ENCODE results near the gene TSPEAR.
"Not testable (repeated sequence)": the region's sequence is repeated elsewhere in the genome, so short reads cannot be mapped to it uniquely, and the experiment has no call there.

TSPEAR gene

DNA sequence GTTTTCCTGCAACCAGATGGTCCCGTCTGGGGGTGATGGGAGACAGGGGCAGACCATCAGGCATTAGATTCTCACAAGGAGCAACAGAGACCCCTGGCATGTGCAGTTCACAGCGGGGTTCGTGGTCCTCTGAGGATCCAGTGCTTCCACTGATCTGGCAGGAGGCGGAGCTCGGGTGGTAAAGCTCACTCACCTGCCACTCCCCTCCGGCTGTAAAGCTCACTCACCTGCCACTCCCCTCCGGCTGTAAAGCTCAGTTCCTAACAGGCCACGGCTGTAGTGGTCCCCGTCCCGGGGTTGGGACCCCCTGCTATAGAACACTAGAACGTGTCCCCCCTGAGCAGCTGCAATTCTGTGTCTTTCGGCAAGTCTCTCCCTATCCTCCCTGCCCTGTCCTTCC lies 9.8 kb downstream of the TSPEAR start:
- DNase-seq: no peak

DNA sequence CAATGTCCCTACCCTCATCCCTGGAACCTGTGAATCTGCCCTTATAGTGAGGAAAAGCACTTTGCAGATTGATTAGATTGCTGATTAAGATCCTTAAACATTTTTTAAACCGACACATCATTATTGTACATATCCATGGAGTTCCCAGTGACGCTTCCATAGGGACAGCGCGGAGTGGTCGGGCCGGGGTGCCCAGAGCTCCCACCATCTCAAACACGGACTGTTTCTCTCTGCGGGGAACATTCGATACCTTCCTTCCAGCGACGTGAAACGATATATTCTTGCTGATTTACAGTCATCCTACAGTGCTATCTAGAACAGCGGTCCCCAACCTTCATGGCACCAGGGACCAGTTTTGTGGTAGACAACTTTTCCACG lies 10.4 kb downstream of the TSPEAR start:
- DNase-seq: no peak

DNA sequence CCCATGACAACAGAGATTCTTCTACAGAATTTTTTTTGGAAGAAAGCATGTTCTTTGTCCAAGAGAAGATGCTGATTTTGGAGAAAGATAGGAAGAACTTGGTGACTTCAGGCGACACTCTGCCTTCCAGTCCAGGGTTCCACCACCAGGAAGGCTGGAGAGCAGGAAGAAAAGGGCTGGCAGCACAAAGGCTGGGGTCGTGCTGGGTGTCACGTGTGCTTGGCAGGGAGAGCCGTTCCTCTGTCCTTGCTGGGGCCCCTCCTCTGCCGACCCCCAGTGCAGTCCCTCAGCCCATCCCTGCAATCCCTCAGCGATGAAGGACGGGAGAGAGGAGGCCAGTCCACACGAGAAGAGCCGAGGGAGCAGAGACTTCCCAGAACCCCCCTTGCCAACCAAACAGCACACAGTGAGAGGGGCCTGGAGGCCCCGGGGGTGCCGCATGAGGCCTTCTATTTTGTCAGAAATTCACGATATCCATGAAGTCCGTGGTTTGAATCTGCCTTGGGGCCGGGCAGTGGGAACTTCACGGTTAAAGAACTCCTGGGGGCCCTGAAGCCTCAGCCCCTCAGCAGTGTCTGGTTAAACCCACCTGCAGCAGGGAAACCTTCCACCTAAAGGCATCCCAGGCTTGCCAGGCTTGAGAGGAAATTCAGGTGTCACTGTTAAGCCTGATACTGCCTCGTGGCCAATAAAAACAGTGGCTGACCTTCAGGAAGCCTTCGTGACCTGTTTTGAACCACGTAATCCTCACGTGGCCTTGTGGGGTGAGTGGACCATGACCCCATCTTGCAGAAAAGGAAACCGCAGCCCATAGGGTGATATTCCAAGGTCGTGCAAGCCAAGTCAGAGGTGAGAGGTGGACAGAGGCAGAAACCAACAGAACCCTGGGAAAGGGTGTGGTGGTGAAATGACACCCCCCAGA lies 11.0 kb downstream of the TSPEAR start:
- DNase-seq: no peak

DNA sequence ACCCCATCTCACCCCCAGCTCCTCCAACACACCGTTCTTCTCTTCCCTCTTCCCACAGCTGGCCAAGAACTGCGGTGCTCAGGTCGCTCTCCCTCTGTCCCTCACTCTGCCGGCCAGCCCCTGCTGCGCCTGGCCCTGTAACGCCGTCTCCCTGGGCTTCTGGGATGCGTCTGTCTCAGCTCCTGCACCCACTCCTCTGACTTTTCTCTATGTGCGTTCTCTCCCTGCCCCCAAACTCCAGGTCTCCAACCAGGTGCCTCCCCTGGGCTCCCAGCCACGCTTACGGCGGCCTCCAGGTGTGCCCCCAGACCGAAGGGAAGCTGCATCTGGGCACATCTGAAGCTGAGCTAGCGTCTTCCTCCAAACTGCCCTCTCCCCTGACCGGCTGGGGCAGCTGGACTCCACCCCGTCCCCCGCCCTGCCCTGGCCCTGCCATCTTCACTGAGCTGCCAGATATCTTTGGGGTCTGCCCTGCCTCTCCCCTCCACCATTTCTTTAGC lies 11.8 kb downstream of the TSPEAR start:
- no peak for DNase-seq

DNA sequence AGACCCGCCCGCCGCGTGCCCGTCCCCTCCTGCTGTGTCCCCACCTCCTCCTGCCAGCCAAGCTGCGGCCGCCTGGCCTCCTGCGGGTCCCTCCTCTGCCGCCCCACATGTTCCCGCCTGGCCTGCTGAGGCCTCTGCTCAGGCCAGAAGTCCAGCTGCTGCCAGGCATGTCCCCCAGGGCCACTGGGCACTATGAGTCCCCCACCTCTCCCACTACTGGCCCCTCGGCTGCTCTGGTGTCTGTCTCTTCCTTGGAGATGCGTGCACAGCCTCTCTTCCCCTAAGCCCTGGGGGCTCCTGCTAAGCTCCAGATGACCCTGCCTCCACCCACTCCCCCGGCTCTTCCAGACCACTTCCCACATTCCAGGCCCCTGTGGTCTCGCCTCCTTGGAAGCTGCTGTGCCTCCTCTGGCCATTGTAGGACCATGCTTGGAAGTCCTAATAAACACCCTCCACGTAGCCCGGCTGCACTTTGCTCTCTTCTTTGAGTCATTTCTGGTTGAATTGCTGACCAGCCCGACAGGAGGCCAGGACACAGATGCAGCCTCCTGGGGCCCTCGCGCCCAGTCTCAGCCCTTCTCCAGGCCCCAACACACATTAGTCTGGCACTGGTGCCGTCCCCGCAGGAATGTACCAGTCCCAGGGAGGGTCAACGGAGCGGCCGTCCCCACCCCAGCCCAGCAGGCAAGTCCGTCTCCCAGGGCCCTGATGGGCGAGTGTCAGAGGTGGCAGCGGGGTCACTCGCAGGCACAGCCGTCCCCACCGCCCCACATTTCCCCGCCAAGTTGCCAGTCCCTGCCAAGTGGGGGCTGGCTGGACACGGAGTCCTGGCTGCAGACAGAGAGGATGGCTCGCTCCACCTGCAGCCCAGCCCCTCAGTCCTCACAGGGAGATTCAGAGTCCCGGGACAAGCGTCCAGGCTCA lies 13.3 kb downstream of the TSPEAR start:
- DNase-seq: peak; percentile 69

DNA sequence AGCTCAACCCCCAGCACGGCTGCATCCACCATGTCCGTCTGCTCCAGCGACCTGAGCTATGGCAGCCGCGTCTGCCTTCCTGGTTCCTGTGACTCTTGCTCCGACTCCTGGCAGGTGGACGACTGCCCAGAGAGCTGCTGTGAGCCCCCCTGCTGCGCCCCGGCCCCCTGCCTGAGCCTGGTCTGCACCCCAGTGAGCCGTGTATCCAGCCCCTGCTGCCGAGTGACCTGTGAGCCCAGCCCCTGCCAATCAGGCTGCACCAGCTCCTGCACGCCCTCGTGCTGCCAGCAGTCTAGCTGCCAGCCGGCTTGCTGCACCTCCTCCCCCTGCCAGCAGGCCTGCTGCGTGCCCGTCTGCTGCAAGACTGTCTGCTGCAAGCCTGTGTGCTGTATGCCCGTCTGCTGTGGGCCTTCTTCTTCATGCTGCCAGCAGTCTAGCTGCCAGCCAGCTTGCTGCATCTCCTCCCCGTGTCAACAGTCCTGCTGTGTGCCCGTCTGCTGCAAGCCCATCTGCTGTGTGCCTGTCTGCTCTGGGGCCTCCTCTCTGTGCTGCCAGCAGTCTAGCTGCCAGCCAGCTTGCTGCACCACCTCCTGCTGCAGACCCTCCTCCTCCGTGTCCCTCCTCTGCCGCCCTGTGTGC lies 14.1 kb downstream of the TSPEAR start, which contains the start of gene KRTAP10-12:
TSS of gene KRTAP10-12 (plus strand) at position 1 of the 639 bp plus-strand sequence. CDS start at position 31, 30 bp downstream.
- not testable (repeated sequence) for DNase-seq

DNA sequence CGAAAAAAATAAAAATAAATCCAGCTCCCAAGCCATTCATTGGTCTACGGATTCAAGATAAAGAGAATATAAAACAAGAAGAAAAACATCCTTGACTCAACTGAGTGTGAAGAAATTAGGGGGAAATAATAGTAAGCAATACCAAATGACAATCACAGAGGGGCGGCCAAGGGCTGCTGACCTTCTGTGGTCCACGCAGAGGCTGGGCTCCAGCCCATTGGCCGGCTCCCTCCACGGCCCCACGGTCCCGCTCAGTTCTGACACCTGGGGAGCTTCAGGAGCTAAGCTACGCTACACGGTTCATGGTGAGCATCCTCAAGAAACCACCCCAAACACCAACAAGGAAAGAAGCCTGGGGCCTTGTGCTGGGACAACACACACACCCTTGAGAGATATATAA lies 14.8 kb downstream of the TSPEAR start:
- no peak for DNase-seq

DNA sequence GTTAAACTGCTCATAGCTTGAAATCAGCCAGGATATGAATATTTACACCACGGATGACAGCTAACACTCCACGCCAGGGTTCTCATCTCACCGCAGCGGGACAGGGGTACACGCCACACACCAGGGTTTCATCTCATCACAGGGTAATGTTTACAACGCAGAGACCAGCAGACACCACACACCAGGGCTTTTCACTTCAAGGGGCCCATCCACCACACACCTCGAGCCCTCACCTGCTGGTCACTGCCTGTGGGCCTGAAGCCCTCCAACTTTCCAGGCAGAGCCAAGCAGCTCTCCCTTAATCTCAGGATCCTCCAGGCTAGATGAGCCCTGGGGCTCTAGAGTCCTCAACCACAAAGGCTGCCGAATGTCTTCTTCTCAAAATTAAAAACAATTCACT lies 15.7 kb downstream of the TSPEAR start:
- DNase-seq: no peak

DNA sequence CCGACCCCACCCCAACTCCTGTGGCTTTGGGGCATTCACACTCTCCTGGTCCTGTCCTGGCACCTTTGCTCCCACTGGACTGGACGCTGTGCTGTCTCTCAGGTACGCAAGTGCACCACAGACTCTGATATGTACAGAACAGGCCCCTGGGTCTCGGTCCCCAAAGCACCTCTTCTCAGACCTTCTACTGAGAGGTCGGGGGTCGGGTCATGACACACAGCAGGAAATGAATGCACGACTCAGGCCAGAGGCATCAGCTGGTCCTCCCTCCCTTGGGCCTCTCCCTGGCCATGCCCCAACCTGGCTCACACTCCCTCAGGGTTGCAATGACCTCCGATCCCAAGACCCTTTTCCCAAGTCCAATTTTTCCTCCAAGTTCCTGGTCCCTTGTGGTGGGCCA lies 16.2 kb downstream of the TSPEAR start:
- no peak for DNase-seq

DNA sequence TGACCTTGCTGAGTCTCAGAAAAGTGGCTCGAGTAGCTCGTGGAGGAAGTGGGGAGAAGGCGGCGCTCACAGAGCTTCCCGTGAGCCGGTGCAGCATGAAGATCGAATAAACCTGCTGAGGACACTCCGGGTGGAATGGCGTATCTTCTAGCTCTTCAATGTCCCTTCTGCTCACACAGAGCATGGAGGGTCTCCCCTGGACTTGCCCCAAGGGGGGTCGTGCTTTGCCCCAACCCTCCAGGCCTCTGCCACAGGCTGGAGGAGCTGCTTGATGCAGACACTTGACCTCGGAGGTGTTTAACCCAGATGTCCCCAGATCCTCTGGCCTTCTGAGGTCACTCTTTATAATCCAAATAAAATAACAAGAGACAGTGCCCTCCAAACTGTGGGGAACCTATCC lies 16.6 kb downstream of the TSPEAR start:
- DNase-seq: no peak

DNA sequence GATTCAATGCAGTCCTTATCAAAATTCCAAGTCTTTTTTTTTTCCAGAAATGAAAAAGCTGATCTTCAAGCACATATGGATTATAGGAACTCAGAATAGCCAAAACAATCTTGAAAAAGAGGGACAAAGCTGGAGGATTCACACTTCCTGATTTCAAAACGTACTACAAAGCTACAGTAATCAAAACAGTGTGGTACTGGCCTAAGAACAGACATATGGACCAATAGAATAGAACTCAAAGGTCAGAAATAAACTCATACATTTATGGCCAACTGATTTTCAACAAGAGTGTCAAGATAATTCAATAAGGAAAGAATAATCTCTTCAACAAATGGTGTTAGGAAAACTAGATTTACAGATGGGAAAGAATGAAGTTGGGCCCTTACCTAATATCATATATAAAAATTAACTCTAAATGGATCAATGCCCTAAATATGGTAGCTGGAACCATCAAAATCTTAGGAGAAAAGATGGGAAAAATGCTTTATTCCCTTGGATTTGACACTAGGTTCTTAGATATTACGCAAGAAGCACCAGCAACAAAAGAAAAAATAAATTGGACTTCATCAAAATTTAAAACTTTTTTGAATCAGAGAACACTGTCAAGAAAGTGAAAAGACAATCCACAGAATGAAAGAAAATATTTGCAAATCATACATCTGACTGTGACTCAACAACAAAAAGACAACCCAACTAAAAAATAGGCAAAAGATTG lies 18.4 kb downstream of the TSPEAR start:
- no peak for DNase-seq

DNA sequence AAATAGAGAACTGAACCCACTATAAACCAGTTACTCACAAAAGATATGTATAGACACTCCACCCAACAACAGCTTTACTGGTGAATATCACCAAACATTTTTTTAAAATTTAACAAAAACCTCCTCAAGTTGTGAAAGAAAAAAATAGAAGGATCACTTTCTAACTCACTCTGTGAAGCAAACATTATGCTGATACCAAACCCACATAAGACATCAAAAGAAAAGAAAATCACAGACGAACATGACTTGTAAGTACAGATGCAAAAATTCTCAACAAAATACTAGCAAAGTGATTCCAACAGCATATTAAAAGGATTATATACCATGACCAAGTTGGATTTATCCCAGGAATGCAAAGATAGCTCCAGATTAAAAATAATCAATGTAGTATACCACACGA lies 19.7 kb downstream of the TSPEAR start:
- no peak for DNase-seq

DNA sequence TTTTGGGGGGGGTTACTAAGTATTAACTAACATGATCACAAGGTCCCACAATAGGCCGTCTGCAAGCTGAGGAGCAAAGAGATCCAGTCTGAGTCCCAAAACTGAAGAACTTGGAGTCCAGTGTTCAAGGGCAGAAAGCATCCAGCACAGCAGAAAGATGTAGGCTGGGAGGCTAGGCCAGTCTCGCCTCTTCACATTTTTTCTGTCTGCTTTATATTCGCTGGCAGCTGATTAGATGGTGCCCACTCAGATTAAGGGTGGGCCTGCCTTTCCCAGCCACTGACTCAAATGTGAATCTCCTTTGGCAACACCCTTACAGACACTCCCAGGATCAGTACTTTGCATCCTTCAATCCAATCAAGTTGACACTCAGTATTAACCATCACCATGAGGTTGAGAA lies 21.6 kb downstream of the TSPEAR start:
- DNase-seq: not testable (repeated sequence)

DNA sequence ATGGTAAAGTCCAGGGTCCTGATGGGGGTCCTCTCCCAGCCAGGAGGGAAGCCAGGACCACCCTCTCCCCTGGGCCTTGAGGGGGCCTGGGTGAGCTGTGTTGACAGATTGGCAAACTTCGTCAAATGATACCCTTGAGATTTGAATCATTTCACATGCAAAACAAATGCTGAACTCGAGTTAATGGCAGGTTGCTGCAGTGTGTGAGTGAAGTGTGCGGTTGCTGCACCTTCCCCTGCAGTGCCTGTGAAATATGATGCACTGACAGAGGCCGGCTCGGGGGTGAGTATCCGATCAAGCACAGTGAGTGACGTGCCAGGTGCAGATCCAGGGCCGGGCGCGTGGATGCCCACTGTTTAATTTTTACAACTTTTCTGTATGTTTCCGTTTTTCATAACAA lies 23.7 kb downstream of the TSPEAR start:
- no peak for DNase-seq

DNA sequence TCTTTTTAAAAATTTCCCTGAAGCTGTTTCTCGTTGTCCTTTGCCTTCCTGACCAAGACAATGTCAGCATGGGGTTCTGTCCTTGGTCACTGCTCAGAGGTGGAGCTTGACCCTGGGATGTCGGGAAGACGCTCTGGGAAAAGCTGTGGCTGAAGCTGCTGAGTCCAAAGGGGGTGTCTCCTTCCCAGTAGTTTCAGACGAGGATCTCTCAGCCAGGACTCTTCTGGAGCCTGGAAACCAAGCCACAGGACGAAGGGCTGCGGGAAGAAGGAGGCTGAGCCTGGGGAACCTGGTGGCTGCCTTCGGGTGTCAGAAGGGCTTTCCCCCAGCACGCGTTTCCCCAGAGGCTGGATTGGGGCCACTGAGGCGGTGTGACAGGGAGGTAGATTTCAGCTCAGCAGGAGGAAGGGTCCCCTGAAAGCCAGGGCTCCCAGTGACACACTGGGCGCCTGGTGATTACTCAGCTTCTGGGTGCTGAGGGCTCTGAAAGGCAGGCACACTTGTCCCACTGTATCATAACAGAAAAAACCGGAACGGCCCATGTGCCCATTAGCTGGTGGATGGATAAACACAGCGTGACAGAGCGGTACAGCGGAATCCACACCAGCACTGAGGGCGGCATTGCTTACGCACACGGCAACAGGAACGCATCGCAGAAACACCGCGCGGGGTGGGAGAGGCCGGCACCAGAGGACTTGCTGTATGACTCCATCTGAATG lies 24.4 kb downstream of the TSPEAR start:
- DNase-seq: peak; percentile 64

DNA sequence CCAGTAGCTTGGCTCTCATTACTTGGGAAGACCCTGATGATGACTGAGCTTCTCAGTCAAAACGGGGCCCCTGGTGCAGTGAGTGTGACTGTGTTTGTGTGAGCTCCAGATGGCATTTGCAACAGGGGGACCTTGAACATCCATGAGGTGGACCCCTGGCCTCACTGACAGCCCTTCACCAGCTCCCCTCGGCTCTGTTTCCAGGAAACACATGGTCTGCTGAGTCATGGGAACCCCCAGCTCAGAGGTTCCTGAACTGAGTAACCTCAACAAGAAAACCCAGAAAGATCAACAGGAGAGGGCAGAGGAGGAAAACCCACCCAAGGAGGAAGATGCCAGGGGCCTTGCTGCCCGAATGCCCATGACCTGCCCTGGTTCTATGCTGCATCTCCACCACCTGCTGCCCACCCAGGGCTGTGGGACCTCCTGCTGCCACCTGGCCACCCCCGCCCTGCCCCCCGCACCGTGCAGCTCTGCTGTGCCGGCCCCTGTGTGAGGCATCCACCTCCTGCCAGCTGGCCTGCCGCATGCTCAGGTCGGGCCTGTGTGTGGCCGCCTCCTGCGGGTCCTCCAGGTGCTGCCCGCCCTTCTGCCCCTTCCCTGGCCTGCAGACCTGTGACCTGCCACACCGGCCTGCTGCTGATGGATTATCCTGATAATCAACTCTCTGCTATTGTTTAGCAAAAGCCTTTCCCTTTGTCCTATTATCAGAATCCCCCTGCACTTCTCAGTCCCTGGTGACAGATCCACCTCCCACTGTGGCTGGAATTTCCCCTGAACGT lies 25.2 kb downstream of the TSPEAR start:
- DNase-seq: peak; percentile 39

DNA sequence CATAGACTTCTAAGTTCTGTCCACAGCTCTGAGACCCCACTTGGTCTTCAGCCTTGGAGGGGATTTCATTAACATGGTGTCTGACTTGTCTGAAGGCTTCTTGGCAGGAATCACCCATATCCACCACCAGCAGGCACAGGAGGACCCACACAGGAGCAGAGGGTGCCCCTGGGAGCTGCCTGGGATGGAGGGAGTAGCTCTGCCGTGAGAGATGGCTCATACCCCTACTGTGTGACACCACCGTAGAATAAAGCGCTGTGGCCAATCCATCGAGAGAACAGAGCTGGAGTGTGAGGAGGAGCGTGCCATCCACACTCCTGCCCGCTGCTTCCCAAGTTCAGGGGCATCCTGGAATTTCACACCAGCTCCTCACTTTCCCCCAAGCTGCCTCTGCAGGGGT lies 26.3 kb downstream of the TSPEAR start:
- DNase-seq: not testable (repeated sequence)

DNA sequence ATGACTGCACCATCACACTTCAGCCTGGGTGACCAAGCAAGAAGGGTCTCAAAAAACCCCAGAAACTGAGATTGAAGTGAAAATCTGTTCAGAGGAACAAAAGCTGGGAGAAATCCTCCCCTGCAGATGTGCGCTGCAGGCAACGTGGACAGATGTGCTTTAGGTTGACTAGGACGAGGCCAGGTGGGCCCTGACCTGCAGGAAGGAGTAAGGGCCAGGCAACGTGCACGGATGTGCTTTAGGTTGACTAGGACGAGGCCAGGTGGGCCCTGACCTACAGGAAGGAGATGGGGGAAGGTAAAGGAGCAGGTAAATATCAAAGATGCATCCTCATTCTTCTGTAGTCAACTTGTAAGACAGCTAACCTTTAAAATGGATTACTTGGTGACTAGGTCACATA lies 26.9 kb downstream of the TSPEAR start:
- no peak for DNase-seq

DNA sequence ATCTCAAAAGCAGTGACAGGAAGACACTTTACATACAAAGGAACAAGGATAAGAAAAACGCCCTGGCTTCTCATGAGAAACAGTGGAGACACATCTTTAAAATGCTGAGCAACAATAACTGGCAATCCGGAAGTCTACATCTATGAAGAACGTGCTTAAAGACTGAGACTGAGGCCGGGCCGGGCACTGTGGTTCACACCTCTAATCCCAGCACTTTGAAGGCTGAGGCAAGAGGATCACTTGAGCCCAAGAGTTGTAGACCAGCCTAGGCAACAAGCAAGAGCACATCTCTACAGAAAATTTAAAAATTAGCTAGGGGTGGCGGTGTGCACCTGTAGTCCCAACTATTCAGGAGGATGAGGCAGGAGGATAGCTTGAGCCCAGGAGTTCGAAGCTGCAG lies 27.3 kb downstream of the TSPEAR start:
- DNase-seq: no peak

DNA sequence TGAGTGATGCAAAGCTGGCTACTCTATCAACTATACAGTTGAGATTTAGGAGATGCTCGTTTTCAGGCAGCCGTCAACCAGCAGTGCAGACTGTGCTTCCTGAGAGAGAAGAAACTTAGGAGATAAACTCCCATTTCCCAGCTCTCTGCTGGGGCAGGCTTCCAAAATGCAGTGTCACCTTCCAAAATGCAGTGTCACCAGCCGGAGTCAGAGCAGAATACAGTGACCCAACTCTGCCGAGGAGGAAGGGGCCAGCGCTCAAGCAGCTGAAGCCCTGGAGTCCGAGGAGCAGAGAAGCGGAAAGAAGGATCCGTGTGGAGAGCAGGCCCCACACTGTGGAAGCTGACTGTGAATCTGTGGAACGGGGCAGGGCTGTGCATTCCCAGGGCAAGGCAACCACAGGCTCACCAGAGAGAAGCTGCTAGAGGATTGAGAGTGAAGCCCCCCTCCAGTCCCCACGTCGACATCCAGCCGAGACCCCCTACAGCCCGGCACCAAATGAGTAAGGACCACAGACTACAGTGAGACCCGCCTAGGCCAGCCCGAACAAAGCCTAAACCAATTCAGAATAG lies 28.7 kb downstream of the TSPEAR start:
- DNase-seq: no peak
